ENCODE measurements around the gene CCDC92. TPM values are rescaled to one million over a fixed set of nuclear protein-coding genes. Genes with fewer than 3 reads are reported as not detected.

The CCDC92 gene
- total RNA-seq, 4 donors from 2014 or later, result 23.1 to 33.3 (median 30.9) TPM

GRCh38 chr12:123928274-123928865 is 44.3 kb downstream of the CCDC92 start:
- no peaks in the 10 kb centered on the region for H3K36me3 ChIP-seq
- no peaks in the 10 kb centered on the region for H3K4me1 ChIP-seq
- H3K4me3 ChIP-seq, result no peak overlapping the region
- no peak for TF ChIP-seq POLR2A (IDR thresholded peaks at IDR 0.05)
- TF ChIP-seq, protein P1, sequence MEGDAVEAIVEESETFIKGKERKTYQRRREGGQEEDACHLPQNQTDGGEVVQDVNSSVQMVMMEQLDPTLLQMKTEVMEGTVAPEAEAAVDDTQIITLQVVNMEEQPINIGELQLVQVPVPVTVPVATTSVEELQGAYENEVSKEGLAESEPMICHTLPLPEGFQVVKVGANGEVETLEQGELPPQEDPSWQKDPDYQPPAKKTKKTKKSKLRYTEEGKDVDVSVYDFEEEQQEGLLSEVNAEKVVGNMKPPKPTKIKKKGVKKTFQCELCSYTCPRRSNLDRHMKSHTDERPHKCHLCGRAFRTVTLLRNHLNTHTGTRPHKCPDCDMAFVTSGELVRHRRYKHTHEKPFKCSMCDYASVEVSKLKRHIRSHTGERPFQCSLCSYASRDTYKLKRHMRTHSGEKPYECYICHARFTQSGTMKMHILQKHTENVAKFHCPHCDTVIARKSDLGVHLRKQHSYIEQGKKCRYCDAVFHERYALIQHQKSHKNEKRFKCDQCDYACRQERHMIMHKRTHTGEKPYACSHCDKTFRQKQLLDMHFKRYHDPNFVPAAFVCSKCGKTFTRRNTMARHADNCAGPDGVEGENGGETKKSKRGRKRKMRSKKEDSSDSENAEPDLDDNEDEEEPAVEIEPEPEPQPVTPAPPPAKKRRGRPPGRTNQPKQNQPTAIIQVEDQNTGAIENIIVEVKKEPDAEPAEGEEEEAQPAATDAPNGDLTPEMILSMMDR (IDR thresholded peaks at IDR 0.05), result no peak
- no peaks in the 10 kb centered on the region for H3K27me3 ChIP-seq
- H3K27ac ChIP-seq, result no peak overlapping the region
- no peaks in the 10 kb centered on the region for H3K9me3 ChIP-seq
- DNase-seq, result no peak

GRCh38 chr12:123924539-123924938 is 48.1 kb downstream of the CCDC92 start:
- H3K36me3 ChIP-seq, result no peaks in the 10 kb centered on the region
- no peak for TF ChIP-seq POLR2A (IDR thresholded peaks at IDR 0.05)
- TF ChIP-seq, protein P1 (IDR thresholded peaks at IDR 0.05), result no peak

GRCh38 chr12:123923927-123924326 is 48.7 kb downstream of the CCDC92 start:
- TF ChIP-seq, protein P1 (IDR thresholded peaks at IDR 0.05), result no peak
- no peak for TF ChIP-seq POLR2A (IDR thresholded peaks at IDR 0.05)
- H3K36me3 ChIP-seq, result no peaks in the 10 kb centered on the region
- no peaks in the 10 kb centered on the region for H3K27me3 ChIP-seq
- no peak for DNase-seq
- H3K4me1 ChIP-seq, result no peaks in the 10 kb centered on the region
- no peak overlapping the region for H3K27ac ChIP-seq
- H3K4me3 ChIP-seq, result no peak overlapping the region
- no peaks in the 10 kb centered on the region for H3K9me3 ChIP-seq

More at GRCh38 chr12:123924539-123924938, 48.1 kb downstream of the CCDC92 start:
- Histone ChIP-seq H3K27ac (no peak overlapping the region), H3K4me1 (no peaks in the 10 kb centered on the region), H3K9me3 (no peaks in the 10 kb centered on the region), H3K4me3 (no peak overlapping the region), H3K27me3 (no peaks in the 10 kb centered on the region)
- DNase-seq, result no peak

GRCh38 chr12:123923038-123923437 is 49.6 kb downstream of the CCDC92 start:
- Histone ChIP-seq H3K4me3 (no peak overlapping the region), H3K27me3 (no peaks in the 10 kb centered on the region), H3K9me3 (no peaks in the 10 kb centered on the region), H3K4me1 (no peaks in the 10 kb centered on the region), H3K27ac (no peak overlapping the region), H3K36me3 (no peaks in the 10 kb centered on the region)
- no peak for DNase-seq
- no peak for TF ChIP-seq POLR2A (IDR thresholded peaks at IDR 0.05)
- TF ChIP-seq, protein P1 (IDR thresholded peaks at IDR 0.05), result no peak

DNA sequence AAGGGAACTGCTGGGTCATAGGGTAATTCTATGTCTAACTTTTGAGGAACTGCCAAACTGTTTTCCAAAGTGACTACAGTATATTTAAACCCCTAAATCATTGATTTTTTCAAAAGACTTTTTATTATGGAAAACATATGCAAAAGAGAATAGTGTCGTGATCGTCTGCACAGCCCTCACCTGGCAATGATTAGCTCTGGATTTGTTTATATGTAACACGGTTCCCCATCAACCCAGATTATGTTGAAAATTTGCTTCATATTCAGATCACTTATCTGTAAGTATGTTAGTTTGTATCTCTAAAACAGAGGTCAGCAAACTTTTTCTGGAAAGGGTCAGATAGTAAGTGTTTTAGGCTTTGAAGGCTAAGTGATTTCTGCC is 52.7 kb downstream of the CCDC92 start:
- TF ChIP-seq, protein P1 (IDR thresholded peaks at IDR 0.05), result no peak
- no peak for TF ChIP-seq POLR2A (IDR thresholded peaks at IDR 0.05)

More for the DNA sequence above, 52.7 kb downstream of the CCDC92 start:
- Histone ChIP-seq H3K4me3 (no peak overlapping the region), H3K9me3 (no peaks in the 10 kb centered on the region), H3K27me3 (no peaks in the 10 kb centered on the region), H3K27ac (no peak overlapping the region), H3K4me1 (no peaks in the 10 kb centered on the region), H3K36me3 (no peaks in the 10 kb centered on the region)
- DNase-seq, result no peak
